NT2/D1 (cell line): ENCODE measurements around the gene FAM118B.

Source experiments
- DNase-seq: peaks from one replicate; pipeline ENCODE4 v3.0.0-alpha.2; 2011; ENCODE audit warnings: low read depth, low spot score
- H3K27me3 ChIP-seq: 2 replicates; pipeline ENCODE4 v1.6.0; 2011; ENCODE audit warnings: mild to moderate bottlenecking; ENCODE audit not compliant: insufficient read length, insufficient read depth
- H3K36me3 ChIP-seq: 2 replicates; pipeline ENCODE4 v1.6.1; 2011; ENCODE audit warnings: mild to moderate bottlenecking, low read length, mixed read lengths; ENCODE audit not compliant: insufficient read depth, insufficient read length
- H3K4me1 ChIP-seq: 2 replicates; pipeline ENCODE4 v1.5.1; 2011; ENCODE audit not compliant: insufficient read depth, insufficient read length
- H3K4me3 ChIP-seq: 2 replicates; pipeline ENCODE4 v1.5.1; 2011; ENCODE audit warnings: low read depth; ENCODE audit not compliant: insufficient read length
- H3K9ac ChIP-seq: 2 replicates; pipeline ENCODE4 v1.6.0; 2011; ENCODE audit warnings: low read depth; ENCODE audit not compliant: insufficient read length
- H3K9me3 ChIP-seq: 2 replicates; pipeline ENCODE4 v1.5.1; 2011; ENCODE audit warnings: mild to moderate bottlenecking, low read length; ENCODE audit not compliant: insufficient read depth
- SUZ12 ChIP-seq: IDR thresholded peaks from 2 replicates; pipeline ENCODE4 v1.6.1; 2011; ENCODE audit not compliant: insufficient read length, insufficient read depth; ENCODE audit errors: extremely low read depth
- YY1 ChIP-seq: IDR thresholded peaks from 2 replicates; pipeline ENCODE4 v1.6.1; 2011; ENCODE audit not compliant: insufficient read length, insufficient read depth
- ZNF274 ChIP-seq: IDR thresholded peaks from 2 replicates; pipeline ENCODE4 v1.6.1; 2011; ENCODE audit warnings: mild to moderate bottlenecking, low read depth, low read length

The FAM118B gene

GRCh38 chr11:126165757-126166156, 45.8 kb upstream of the FAM118B start:
- no peak for DNase-seq

GRCh38 chr11:126166413-126166812, 45.2 kb upstream of the FAM118B start:
- Histone ChIP-seq H3K27me3 (peaks cover 21% of the 10 kb centered on the region), H3K4me3 (no peak overlapping the region), H3K4me1 (peaks cover 8% of the 10 kb centered on the region), H3K9ac (no peak overlapping the region), H3K36me3 (no peaks in the 10 kb centered on the region), H3K9me3 (no peaks in the 10 kb centered on the region)
- no peak for TF ChIP-seq SUZ12
- TF ChIP-seq YY1, result no peak
- no peak for TF ChIP-seq ZNF274
- DNase-seq, result no peak

More at GRCh38 chr11:126165757-126166156, 45.8 kb upstream of the FAM118B start:
- peaks cover 21% of the 10 kb centered on the region for H3K27me3 ChIP-seq
- no peak overlapping the region for H3K4me3 ChIP-seq
- H3K9ac ChIP-seq, result no peak overlapping the region
- peaks cover 13% of the 10 kb centered on the region for H3K4me1 ChIP-seq
- no peak for TF ChIP-seq ZNF274
- no peak for TF ChIP-seq YY1
- no peak for TF ChIP-seq SUZ12
- no peaks in the 10 kb centered on the region for H3K9me3 ChIP-seq
- no peaks in the 10 kb centered on the region for H3K36me3 ChIP-seq

DNA sequence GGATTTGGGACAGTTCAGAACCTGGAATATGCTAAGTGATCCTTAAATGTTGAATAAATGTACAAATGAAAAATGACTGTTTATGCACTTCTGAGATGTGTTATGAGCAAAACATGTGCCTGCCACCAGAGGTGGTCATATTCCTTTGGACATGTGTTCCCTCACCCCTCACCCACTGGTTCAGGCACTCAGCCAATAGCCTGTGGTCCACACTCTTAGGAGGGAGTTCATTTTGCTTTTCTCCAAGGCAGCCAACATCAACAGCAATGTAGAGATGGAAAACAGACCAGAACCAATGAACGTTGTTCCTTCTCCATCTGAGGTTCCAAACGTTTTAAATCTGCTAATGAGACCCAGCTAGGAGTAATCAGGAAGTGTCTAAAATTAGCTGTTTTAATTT, 44.1 kb upstream of the FAM118B start:
- Histone ChIP-seq H3K27me3 (peaks cover 17% of the 10 kb centered on the region), H3K36me3 (no peaks in the 10 kb centered on the region), H3K9me3 (no peaks in the 10 kb centered on the region), H3K4me1 (peaks cover 6% of the 10 kb centered on the region), H3K4me3 (no peak overlapping the region), H3K9ac (no peak overlapping the region)
- DNase-seq, result no peak
- TF ChIP-seq SUZ12, result no peak
- TF ChIP-seq ZNF274, result no peak
- no peak for TF ChIP-seq YY1

GRCh38 chr11:126169291-126169690, 42.3 kb upstream of the FAM118B start:
- Histone ChIP-seq H3K36me3 (no peaks in the 10 kb centered on the region), H3K4me3 (no peak overlapping the region), H3K27me3 (peaks cover 10% of the 10 kb centered on the region), H3K9ac (no peak overlapping the region), H3K9me3 (no peaks in the 10 kb centered on the region), H3K4me1 (peaks cover 2% of the 10 kb centered on the region)
- TF ChIP-seq ZNF274 (no peak), SUZ12 (no peak), YY1 (no peak)
- no peak for DNase-seq

GRCh38 chr11:126172596-126173038, 39.0 kb upstream of the FAM118B start:
- no peak for DNase-seq
- H3K4me3 ChIP-seq, result no peak overlapping the region
- H3K9me3 ChIP-seq, result no peaks in the 10 kb centered on the region
- H3K9ac ChIP-seq, result no peak overlapping the region
- H3K27me3 ChIP-seq, result no peaks in the 10 kb centered on the region
- peaks cover 2% of the 10 kb centered on the region for H3K4me1 ChIP-seq
- TF ChIP-seq YY1 (no peak), SUZ12 (no peak), ZNF274 (no peak)
- H3K36me3 ChIP-seq, result no peaks in the 10 kb centered on the region

- Histone ChIP-seq H3K9me3 (no peaks in the 10 kb centered on the region), H3K4me3 (no peak overlapping the region), H3K9ac (no peak overlapping the region), H3K4me1 (peaks cover 2% of the 10 kb centered on the region), H3K36me3 (no peaks in the 10 kb centered on the region), H3K27me3 (no peaks in the 10 kb centered on the region)
- TF ChIP-seq SUZ12 (no peak), YY1 (no peak), ZNF274 (no peak)
- no peak for DNase-seq
These were observed 38.3 kb upstream of the FAM118B start for GRCh38 chr11:126173257-126173656.

DNA sequence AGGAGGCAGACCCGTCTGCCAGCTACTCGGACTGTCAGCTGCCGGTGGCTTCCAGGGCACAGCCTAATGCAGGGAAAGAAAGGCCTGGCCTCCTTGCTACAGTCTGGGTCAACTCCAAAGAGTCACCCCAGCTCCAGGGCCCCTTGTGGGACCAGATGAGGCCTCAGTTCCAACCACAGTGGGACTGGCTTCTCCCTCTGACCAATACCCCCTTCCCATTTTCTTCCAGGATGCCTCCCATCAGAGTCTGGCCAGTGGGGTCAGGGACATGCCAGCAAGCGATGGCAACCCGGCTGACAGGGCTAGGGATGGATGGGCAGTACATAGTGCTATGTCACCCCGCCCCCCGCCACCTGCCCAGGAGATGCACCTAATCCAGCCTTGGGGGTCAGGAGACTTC, 36.8 kb upstream of the FAM118B start:
- H3K4me1 ChIP-seq, result peaks cover 2% of the 10 kb centered on the region

DNA sequence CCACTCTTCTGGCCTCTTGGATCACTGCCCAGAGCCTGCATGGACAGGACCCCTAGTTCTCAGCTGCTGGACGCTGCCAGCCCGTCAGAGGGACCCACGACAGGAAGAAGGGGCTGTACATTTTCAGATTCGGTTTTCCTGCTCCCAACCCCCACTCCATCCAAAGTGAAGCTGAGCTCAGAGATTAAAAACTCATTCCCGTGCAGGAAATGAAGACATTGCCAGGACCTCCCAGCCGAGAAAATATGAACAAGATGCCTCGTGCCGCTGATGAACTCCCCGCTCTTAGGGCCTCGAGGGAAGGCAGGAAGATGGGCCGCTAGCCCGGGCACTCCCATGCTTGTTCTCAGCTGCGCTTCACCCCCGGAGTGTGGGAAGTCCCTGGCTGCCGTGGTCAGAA, 36.2 kb upstream of the FAM118B start:
- DNase-seq, result no peak
- H3K9me3 ChIP-seq, result no peaks in the 10 kb centered on the region
- no peaks in the 10 kb centered on the region for H3K36me3 ChIP-seq

More for the DNA sequence above, 36.8 kb upstream of the FAM118B start:
- H3K4me3 ChIP-seq, result no peak overlapping the region
- no peak for DNase-seq
- H3K36me3 ChIP-seq, result no peaks in the 10 kb centered on the region
- no peaks in the 10 kb centered on the region for H3K27me3 ChIP-seq
- H3K9ac ChIP-seq, result no peak overlapping the region
- no peaks in the 10 kb centered on the region for H3K9me3 ChIP-seq
- TF ChIP-seq SUZ12, result no peak

More for the DNA sequence above, 36.2 kb upstream of the FAM118B start:
- Histone ChIP-seq H3K27me3 (no peaks in the 10 kb centered on the region), H3K4me1 (peaks cover 2% of the 10 kb centered on the region), H3K4me3 (no peak overlapping the region), H3K9ac (no peak overlapping the region)
- TF ChIP-seq YY1, result no peak
- no peak for TF ChIP-seq SUZ12
